SK-N-SH (cell line): Measurements from ENCODE around the gene FIZ1. TPM values are rescaled to one million over a fixed set of nuclear protein-coding genes. Genes with fewer than 3 reads are reported as not detected.

Source experiments
- CTCF ChIA-PET: fragments of 300-600, 350-600 bp; formaldehyde crosslinking; extraction: SDS; loops from one replicate; lab custom pipeline; 2021; lab: Yijun Ruan, JAX
- POLR2A ChIA-PET: fragments of 350-600 bp; sonication (Branson Sonifier 250); formaldehyde crosslinking; extraction: SDS; loops from one replicate; lab custom pipeline; 2020; ENCODE audit warnings: antibody characterized with exemption, inconsistent platforms; lab: Yijun Ruan, JAX
- DNase-seq: peaks from one replicate; pipeline ENCODE4 v3.0.0; 2012
- H2AFZ ChIP-seq: fragments of 200-600 bp; sonication (generic); 2 replicates; pipeline ENCODE4 v1.8.1; 2016; ENCODE audit warnings: antibody characterized with exemption, mild to moderate bottlenecking, low read depth
- H3F3A ChIP-seq: fragments of 200-600 bp; sonication (generic); replicated peaks from 2 replicates; pipeline ENCODE3; 2016; ENCODE audit warnings: antibody characterized with exemption, mild to moderate bottlenecking; ENCODE audit not compliant: insufficient read depth
- H3K27ac ChIP-seq, 2 experiments: fragments of 200-500 bp in 1 of 2; fragments of 200-600 bp in 1 of 2; sonication (Bioruptor generic) in 1 of 2; sonication (generic), shearing (Covaris generic) in 1 of 2; 2 replicates each; pipeline versions ENCODE4 v1.5.1 to v1.6.1; 2014 to 2016; ENCODE audit warnings: low read depth in 2 of 2, inconsistent platforms in 1 of 2, low read length in 1 of 2, mild to moderate bottlenecking in 1 of 2, mixed read lengths in 1 of 2
- H3K27me3 ChIP-seq: fragments of 200-600 bp; sonication (generic), shearing (Covaris generic); 2 replicates; pipeline ENCODE4 v1.6.1; 2016; ENCODE audit warnings: mixed run types; ENCODE audit not compliant: insufficient read depth
- H3K36me3 ChIP-seq, 2 experiments: fragments of 200-500 bp in 1 of 2; fragments of 200-600 bp in 1 of 2; sonication (Bioruptor generic) in 1 of 2; sonication (generic) in 1 of 2; replicated peaks in 1 of 2; 2 replicates each; pipeline versions ENCODE3 to v1.5.1; 2014 to 2016; ENCODE audit warnings: low read length in 1 of 2, mild to moderate bottlenecking in 1 of 2; ENCODE audit not compliant: insufficient read depth in 2 of 2, control insufficient read depth in 1 of 2
- H3K4me1 ChIP-seq, 2 experiments: fragments of 200-500 bp in 1 of 2; fragments of 200-600 bp in 1 of 2; sonication (Bioruptor generic) in 1 of 2; sonication (generic), shearing (Covaris generic) in 1 of 2; 2 replicates each; pipeline versions ENCODE4 v1.5.1 to v1.6.1; 2014 to 2016; ENCODE audit warnings: low read depth in 1 of 2, low read length in 1 of 2, mixed run types in 1 of 2; ENCODE audit not compliant: insufficient read depth in 2 of 2, control insufficient read depth in 1 of 2
- H3K4me2 ChIP-seq: fragments of 200-600 bp; sonication (generic), shearing (Covaris generic); 2 replicates; pipeline ENCODE4 v1.6.1; 2017; ENCODE audit warnings: mixed run types
- H3K4me3 ChIP-seq, 2 experiments: fragments of 200-500 bp in 1 of 2; fragments of 200-600 bp in 1 of 2; sonication (Bioruptor generic) in 1 of 2; sonication (generic), shearing (Covaris generic) in 1 of 2; 2 replicates each; pipeline versions ENCODE4 v1.5.1 to v1.8.1; 2014 to 2016; ENCODE audit warnings: low read depth in 2 of 2, inconsistent platforms in 1 of 2, low read length in 1 of 2, mild to moderate bottlenecking in 1 of 2, mixed read lengths in 1 of 2, moderate library complexity in 1 of 2
- H3K79me2 ChIP-seq: fragments of 200-600 bp; sonication (generic); 2 replicates; pipeline ENCODE4 v1.8.1; 2017; ENCODE audit warnings: mild to moderate bottlenecking; ENCODE audit not compliant: insufficient read depth
- H3K9ac ChIP-seq: fragments of 200-600 bp; sonication (generic); 2 replicates; pipeline ENCODE4 v1.6.1; 2017; ENCODE audit warnings: mixed run types
- H3K9me2 ChIP-seq: fragments of 200-600 bp; sonication (generic); 2 replicates; pipeline ENCODE4 v1.6.1; 2017; ENCODE audit warnings: mixed run types
- H3K9me3 ChIP-seq: fragments of 200-600 bp; sonication (generic); 2 replicates; pipeline ENCODE4 v1.6.1; 2017; ENCODE audit warnings: mixed run types, mild to moderate bottlenecking, moderate library complexity
- H4K20me1 ChIP-seq: fragments of 200-600 bp; sonication (generic); 2 replicates; pipeline ENCODE4 v1.6.1; 2017; ENCODE audit warnings: mild to moderate bottlenecking, mixed run types; ENCODE audit not compliant: insufficient read depth
- EP300 ChIP-seq, 2 experiments: IDR thresholded peaks; 2 replicates each; pipeline versions ENCODE4 v1.4.0 to v1.6.1; 2012; ENCODE audit warnings: borderline replicate concordance in 1 of 2, low read depth in 1 of 2, low read length in 1 of 2
- FOXM1 ChIP-seq: IDR thresholded peaks from 2 replicates; pipeline ENCODE4 v1.4.0; 2012; ENCODE audit warnings: low read depth, mild to moderate bottlenecking
- NRF1 ChIP-seq: IDR thresholded peaks from 2 replicates; pipeline ENCODE4 v1.6.1; 2012; ENCODE audit warnings: low read depth, mild to moderate bottlenecking, low read length
- PBX3 ChIP-seq: IDR thresholded peaks from 2 replicates; pipeline ENCODE4; 2012
- POLR2AphosphoS5 ChIP-seq: IDR thresholded peaks from 2 replicates; pipeline ENCODE4 v1.6.1; 2012; ENCODE audit warnings: low read depth, low read length
- SIN3A ChIP-seq: IDR thresholded peaks from 2 replicates; pipeline ENCODE4 v1.6.1; 2012; ENCODE audit warnings: low read depth, mild to moderate bottlenecking, low read length, moderate library complexity, borderline replicate concordance
- WGBS: methylation state at CpG from one replicate; pipeline ENCODE4 v1.1.6; 2017; ENCODE audit warnings: low lambda C conversion rate; 5-methylcytosine and 5-hydroxymethylcytosine counted together
- polyA plus RNA-seq, 3 experiments: library from polyadenylated mRNA; depleted of rRNA; stranded (reverse); fragments of >200 nt; gene quantifications; 2 replicates each; pipeline ENCODE4 v1.2.3, GENCODE V29; 2012
- TF ChIP-seq, protein P1 (sequence below): IDR thresholded peaks from 2 replicates; pipeline ENCODE4 v1.6.1; 2012; ENCODE audit warnings: mild to moderate bottlenecking, low read depth, low read length, moderate library complexity

The FIZ1 gene
- polyA plus RNA-seq, 1 of the 3 experiments (the other 2 are of a cell fraction), result 5.7 TPM

DNA sequence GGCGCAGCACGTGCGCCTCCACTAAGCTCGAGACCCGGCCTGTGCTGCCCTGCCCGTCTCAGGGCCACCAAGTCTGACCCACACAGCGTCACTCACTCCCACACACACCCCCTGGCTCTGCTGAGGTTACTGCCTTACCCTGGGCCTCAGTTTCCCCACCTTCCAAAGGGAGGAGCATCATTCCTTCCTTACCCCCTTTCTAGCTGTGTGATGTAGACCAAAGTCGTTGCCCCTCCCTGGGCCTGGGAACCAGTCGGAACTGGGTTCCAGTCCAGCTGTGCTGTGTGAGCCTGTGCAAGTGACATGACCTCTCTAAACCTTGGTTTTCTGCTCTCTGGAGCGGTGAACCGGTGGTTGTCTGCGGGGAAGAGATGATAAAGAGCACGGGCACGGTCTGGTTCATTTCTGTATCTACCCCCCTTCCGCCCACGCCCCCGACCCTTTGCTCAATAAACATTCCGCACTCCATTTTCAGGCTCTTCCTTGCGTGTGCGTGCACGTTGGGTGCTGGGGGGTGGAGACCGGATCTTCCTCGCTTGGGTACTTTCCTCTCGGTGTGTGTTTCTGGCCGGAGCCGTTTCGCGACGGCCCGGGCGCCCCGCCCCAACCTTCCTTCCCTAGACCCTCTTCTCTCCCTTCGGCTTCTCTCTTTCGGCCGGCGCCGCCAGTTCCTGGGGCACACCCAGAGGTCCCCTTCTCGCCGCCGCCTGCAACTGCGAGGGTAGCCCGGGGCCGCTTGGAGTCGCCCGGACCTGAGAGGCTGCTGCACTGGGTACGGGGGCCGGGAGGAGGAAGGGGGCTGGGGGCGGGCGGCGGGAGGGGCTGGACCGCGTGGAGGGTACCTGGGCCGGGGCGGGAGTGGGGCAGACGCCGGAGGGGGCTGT lies 43.9 kb upstream of the FIZ1 start, which contains the start of gene ZNF581 (continued):
- TF ChIP-seq, protein P1, sequence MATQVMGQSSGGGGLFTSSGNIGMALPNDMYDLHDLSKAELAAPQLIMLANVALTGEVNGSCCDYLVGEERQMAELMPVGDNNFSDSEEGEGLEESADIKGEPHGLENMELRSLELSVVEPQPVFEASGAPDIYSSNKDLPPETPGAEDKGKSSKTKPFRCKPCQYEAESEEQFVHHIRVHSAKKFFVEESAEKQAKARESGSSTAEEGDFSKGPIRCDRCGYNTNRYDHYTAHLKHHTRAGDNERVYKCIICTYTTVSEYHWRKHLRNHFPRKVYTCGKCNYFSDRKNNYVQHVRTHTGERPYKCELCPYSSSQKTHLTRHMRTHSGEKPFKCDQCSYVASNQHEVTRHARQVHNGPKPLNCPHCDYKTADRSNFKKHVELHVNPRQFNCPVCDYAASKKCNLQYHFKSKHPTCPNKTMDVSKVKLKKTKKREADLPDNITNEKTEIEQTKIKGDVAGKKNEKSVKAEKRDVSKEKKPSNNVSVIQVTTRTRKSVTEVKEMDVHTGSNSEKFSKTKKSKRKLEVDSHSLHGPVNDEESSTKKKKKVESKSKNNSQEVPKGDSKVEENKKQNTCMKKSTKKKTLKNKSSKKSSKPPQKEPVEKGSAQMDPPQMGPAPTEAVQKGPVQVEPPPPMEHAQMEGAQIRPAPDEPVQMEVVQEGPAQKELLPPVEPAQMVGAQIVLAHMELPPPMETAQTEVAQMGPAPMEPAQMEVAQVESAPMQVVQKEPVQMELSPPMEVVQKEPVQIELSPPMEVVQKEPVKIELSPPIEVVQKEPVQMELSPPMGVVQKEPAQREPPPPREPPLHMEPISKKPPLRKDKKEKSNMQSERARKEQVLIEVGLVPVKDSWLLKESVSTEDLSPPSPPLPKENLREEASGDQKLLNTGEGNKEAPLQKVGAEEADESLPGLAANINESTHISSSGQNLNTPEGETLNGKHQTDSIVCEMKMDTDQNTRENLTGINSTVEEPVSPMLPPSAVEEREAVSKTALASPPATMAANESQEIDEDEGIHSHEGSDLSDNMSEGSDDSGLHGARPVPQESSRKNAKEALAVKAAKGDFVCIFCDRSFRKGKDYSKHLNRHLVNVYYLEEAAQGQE, result 0 out of 2 replicates have a peak, but pooled peaks have one; percentile 38
- TF ChIP-seq POLR2AphosphoS5 (0 out of 2 replicates have a peak, but pooled peaks have one; percentile 46), FOXM1 (no peak), SIN3A (peak; percentile 74; the same call in 1 of the 2 replicates)

GRCh38 chr19:55642153-55643002 lies 43.1 kb upstream of the FIZ1 start:
- Histone ChIP-seq H3K4me3 (peak overlapping the region; percentile 53 to 81), H3K9me2 (no peaks in the 10 kb centered on the region), H3K4me2 (peak overlapping the region; percentile 95), H3K4me1 (peaks cover 18 to 42% of the 10 kb centered on the region in 2 experiments; a peak in 2 of 4 replicates), H4K20me1 (no peaks in the 10 kb centered on the region), H3F3A (peaks cover 41% of the 10 kb centered on the region), H3K36me3 (peaks cover 10 to 13% of the 10 kb centered on the region in 2 experiments), H2AFZ (no peak overlapping the region), H3K27ac (peak overlapping the region; percentile 85 to 88), H3K79me2 (peaks cover 91% of the 10 kb centered on the region), H3K9me3 (no peaks in the 10 kb centered on the region), H3K27me3 (no peaks in the 10 kb centered on the region), H3K9ac (peak overlapping the region; percentile 86; the same call in 1 of the 2 replicates)
- TF ChIP-seq FOXM1 (no peak), EP300 (IDR thresholded peaks at IDR 0.05; ENCODE audit: borderline replicate concordance in 1 of 2, low read depth in 1 of 2, low read length in 1 of 2) (no peak), NRF1 (no peak), PBX3 (peak; percentile 25), SIN3A (no peak), POLR2AphosphoS5 (peak; percentile 18; the same call in 1 of the 2 replicates)
- 19% methylated on average over 42 of the region's 65 CpGs for WGBS
- ChIA-PET CTCF (interaction anchor here (1.9 to 3.9 kb wide), 3 partner anchors 10 to 29 kb away, joined by 7 to 22 read pairs (median 7); partner anchors contain the start of gene U2AF2), POLR2A (interaction anchor here (0.6 to 1.2 kb wide), 2 partner anchors 12 to 61 kb away, joined by 3 to 4 read pairs; partner anchors contain the start of gene U2AF2)
- DNase-seq, result peak; percentile 47
